K562 (cell line): ENCODE results near the gene PROK1.

Experiments used
- BACH1 ChIP-seq: fragments of 200-800 bp; sonication (Bioruptor generic); IDR thresholded peaks from 2 replicates; pipeline ENCODE4 v1.6.1; 2016; ENCODE audit warnings: missing genetic modification characterization, missing compliant biosample characterization
- BRF1 ChIP-seq: IDR thresholded peaks from 3 replicates; pipeline ENCODE4 v1.6.1; 2011; ENCODE audit warnings: borderline replicate concordance, mild to moderate bottlenecking; ENCODE audit not compliant: insufficient read length; ENCODE audit errors: extremely low read depth
- CEBPB ChIP-seq: fragments of 450-650 bp; IDR thresholded peaks from 2 replicates; pipeline ENCODE4 v1.6.1; 2016; ENCODE audit warnings: missing genetic modification characterization, missing compliant biosample characterization
- CTCF ChIP-seq, 3 experiments: IDR thresholded peaks in 2 of 3; conservative IDR thresholded peaks in 1 of 3; 2 replicates each; pipeline ENCODE4 v1.5.1; 2011 to 2012; ENCODE audit warnings: low read length in 3 of 3, mild to moderate bottlenecking in 3 of 3, control low read depth in 2 of 3, improper control_type of control experiment in 1 of 3, inconsistent platforms in 1 of 3, low read depth in 1 of 3, mixed read lengths in 1 of 3, moderate library complexity in 1 of 3; ENCODE audit not compliant: insufficient read depth in 2 of 3
- JUNB ChIP-seq: fragments of 450-650 bp; formaldehyde crosslinking; conservative IDR thresholded peaks from 2 replicates; pipeline ENCODE4 v1.4.0; 2020; ENCODE audit warnings: mild to moderate bottlenecking
- MAFK ChIP-seq: IDR thresholded peaks from 2 replicates; pipeline ENCODE4 v1.6.1; 2011; ENCODE audit warnings: low read length, improper control_type of control experiment
- NCOA1 ChIP-seq: fragments of 450-650 bp; IDR thresholded peaks from 2 replicates; pipeline ENCODE4 v1.6.1; 2016; ENCODE audit warnings: low read depth
- POLR3A ChIP-seq: IDR thresholded peaks from 2 replicates; pipeline ENCODE4 v1.6.1; 2011; ENCODE audit warnings: borderline replicate concordance, mild to moderate bottlenecking, moderate library complexity; ENCODE audit not compliant: insufficient read length, insufficient read depth; ENCODE audit errors: extremely low read depth
- RNF2 ChIP-seq: sonication (generic); IDR thresholded peaks from 2 replicates; pipeline ENCODE4 v1.6.1; 2016
- SNAPC5 ChIP-seq: fragments of 250-450 bp; sonication (Bioruptor Pico); IDR thresholded peaks from 2 replicates; pipeline ENCODE4 v1.8.0; 2021; ENCODE audit warnings: moderate library complexity, mild to moderate bottlenecking, inconsistent platforms
- TAF7 ChIP-seq: fragments of 450-650 bp; IDR thresholded peaks from 2 replicates; pipeline ENCODE4 v1.6.1; 2016; ENCODE audit warnings: missing genetic modification characterization, missing compliant biosample characterization

- no peak for TF ChIP-seq BACH1 (tag)
- no peak for TF ChIP-seq MAFK
- no peak for TF ChIP-seq TAF7 (tag)
- TF ChIP-seq SNAPC5 (CRISPR knock-in tag): no peak
- no peak for TF ChIP-seq CTCF (IDR thresholded peaks at IDR 0.05 in 2 of 3, conservative IDR thresholded peaks at IDR 0.05 in 1 of 3; ENCODE audit: insufficient read depth in 2 of 3, low read depth in 1 of 3, low read length in 3 of 3)
- no peak for TF ChIP-seq RNF2
- TF ChIP-seq BRF1: no peak
- TF ChIP-seq CEBPB (tag): no peak
- TF ChIP-seq NCOA1: no peak
- no peak for TF ChIP-seq JUNB (CRISPR knock-in tag)
- no peak for TF ChIP-seq POLR3A
Measured at GRCh38 chr1:110498270-110498669, 47.3 kb downstream of the PROK1 start.
